Frontal cortex (tissue), 4 donors: Measurements from ENCODE around the gene GPR137. TPM values are rescaled to one million over a fixed set of nuclear protein-coding genes. Genes with fewer than 3 reads are reported as not detected.
"Not testable (repeated sequence)": the region's sequence is repeated elsewhere in the genome, so short reads cannot be mapped to it uniquely, and the experiment has no call there.

ENCODE experiments used
- DNase-seq, 2 donors: peaks; one replicate each; pipeline ENCODE4 v3.0.0; 2012; ENCODE audit warnings: low spot score in 2 of 2
- FAIRE-seq: peaks from 2 replicates; lab custom pipeline; 2012; peaks lifted over from hg19 to GRCh38; lab: Jason Lieb, UNC
- total RNA-seq: library from RNA; depleted of rRNA; stranded (reverse); fragments of >200 nt; gene quantifications from one replicate; pipeline ENCODE4 v1.2.3, GENCODE V29; 2014
- donor health status: control.
- donor health status: control.
- donor health status: control.

The GPR137 gene
- total RNA-seq, 1 donor from 2014 or later: 9.8 TPM

GRCh38 chr11:64296830-64297698 is 11.4 kb downstream of the GPR137 start:
- no peak for DNase-seq

GRCh38 chr11:64297699-64298358 is 12.2 kb downstream of the GPR137 start:
- FAIRE-seq (no peak), DNase-seq (no peak)

More at GRCh38 chr11:64296830-64297698, 11.4 kb downstream of the GPR137 start:
- FAIRE-seq: no peak

- FAIRE-seq: no peak
Observed at GRCh38 chr11:64298966-64299846, 13.6 kb downstream of the GPR137 start.

GRCh38 chr11:64299847-64300648 is 14.4 kb downstream of the GPR137 start, which contains the start of gene CATSPERZ:
TSS of gene CATSPERZ (plus strand) at chr11:64300358. CDS start at chr11:64300411, 53 bp downstream.
- FAIRE-seq (no peak), DNase-seq (no peak)

More at GRCh38 chr11:64298966-64299846, 13.6 kb downstream of the GPR137 start:
- DNase-seq: peak; percentile 73 to 85

GRCh38 chr11:64303109-64304031 is 17.7 kb downstream of the GPR137 start:
- FAIRE-seq (no peak), DNase-seq (no peak)

GRCh38 chr11:64304032-64304315 is 18.3 kb downstream of the GPR137 start:
- no peak for FAIRE-seq

GRCh38 chr11:64304316-64305072 is 18.8 kb downstream of the GPR137 start:
- FAIRE-seq: no peak

More at GRCh38 chr11:64304032-64304315, 18.3 kb downstream of the GPR137 start:
- DNase-seq: no peak

GRCh38 chr11:64305075-64305690 is 19.5 kb downstream of the GPR137 start, which contains the start of gene ESRRA:
TSS of gene ESRRA (plus strand) at chr11:64305524. CDS start at chr11:64307180, 1,656 bp downstream.
- FAIRE-seq: no peak
- peak; percentile 100 for DNase-seq

More at GRCh38 chr11:64304316-64305072, 18.8 kb downstream of the GPR137 start:
- peak; percentile 81 for DNase-seq

GRCh38 chr11:64305691-64306562 is 20.3 kb downstream of the GPR137 start:
- no peak for DNase-seq
- no peak for FAIRE-seq

GRCh38 chr11:64306563-64306875 is 20.9 kb downstream of the GPR137 start:
- no peak for DNase-seq
- FAIRE-seq: no peak

GRCh38 chr11:64306876-64307622 is 21.4 kb downstream of the GPR137 start:
- FAIRE-seq: no peak

GRCh38 chr11:64307795-64308194 is 22.1 kb downstream of the GPR137 start:
- not testable (repeated sequence) for FAIRE-seq, DNase-seq

More at GRCh38 chr11:64306876-64307622, 21.4 kb downstream of the GPR137 start:
- DNase-seq: no peak

- no peak for FAIRE-seq
- no peak for DNase-seq
Observed at GRCh38 chr11:64312947-64313346, 27.3 kb downstream of the GPR137 start.

- no peak for FAIRE-seq
Observed at GRCh38 chr11:64313491-64314145, 28.0 kb downstream of the GPR137 start.

More at GRCh38 chr11:64313491-64314145, 28.0 kb downstream of the GPR137 start:
- no peak for DNase-seq
